ENCODE results near the gene INTS11.

GRCh38 chr1:1317420-1317819, 7.0 kb downstream of the INTS11 start:
- no peak for TF ChIP-seq RAD21 (IDR thresholded peaks at IDR 0.05; ENCODE audit: low read depth)
- TF ChIP-seq MAX (IDR thresholded peaks at IDR 0.05) = no peak
- TF ChIP-seq TAF1 (IDR thresholded peaks at IDR 0.05; ENCODE audit: low read depth) = no peak
- no peak for TF ChIP-seq REST (IDR thresholded peaks at IDR 0.05; ENCODE audit: low read depth)
